HL-60 (cell line): ENCODE measurements around the gene CFAP99.

ENCODE experiments used
- DNase-seq, 2 experiments: peaks; one replicate each; pipeline ENCODE4 v3.0.0-alpha.2; 2010 to 2020; ENCODE audit warnings: low read depth in 1 of 2, low spot score in 1 of 2
- H3K27ac ChIP-seq: fragments of 250-450 bp; sonication (Bioruptor Pico); replicated peaks from 2 replicates; pipeline ENCODE4 v1.5.1; 2020; ENCODE audit warnings: mild to moderate bottlenecking, moderate library complexity
- H3K27me3 ChIP-seq: fragments of 250-450 bp; sonication (Bioruptor Pico); 2 replicates; pipeline ENCODE4 v1.5.1; 2021; ENCODE audit warnings: mild to moderate bottlenecking, moderate library complexity; ENCODE audit not compliant: insufficient read depth, poor library complexity, severe bottlenecking
- H3K4me3 ChIP-seq: replicated peaks from 2 replicates; pipeline ENCODE4 v1.5.1; 2011; ENCODE audit warnings: mild to moderate bottlenecking, control low read depth, low read length; ENCODE audit not compliant: insufficient read depth
- CTCF ChIP-seq: IDR thresholded peaks from one replicate; pipeline ENCODE4 v1.5.1; 2011; ENCODE audit warnings: low read length, control low read depth, inconsistent platforms; ENCODE audit not compliant: insufficient read depth
- GABPA ChIP-seq: IDR thresholded peaks from 2 replicates; pipeline ENCODE4 v1.6.1; 2012; ENCODE audit warnings: low read depth
- POLR2AphosphoS5 ChIP-seq: IDR thresholded peaks from 2 replicates; pipeline ENCODE4 v1.6.1; 2012; ENCODE audit warnings: low read depth
- REST ChIP-seq: IDR thresholded peaks from 2 replicates; pipeline ENCODE4 v1.6.1; 2012; ENCODE audit warnings: low read depth; ENCODE audit not compliant: insufficient replicate concordance
- SPI1 ChIP-seq: IDR thresholded peaks from 2 replicates; pipeline ENCODE4 v1.6.1; 2012; ENCODE audit warnings: low read depth, mild to moderate bottlenecking, borderline replicate concordance

CFAP99 gene

DNA sequence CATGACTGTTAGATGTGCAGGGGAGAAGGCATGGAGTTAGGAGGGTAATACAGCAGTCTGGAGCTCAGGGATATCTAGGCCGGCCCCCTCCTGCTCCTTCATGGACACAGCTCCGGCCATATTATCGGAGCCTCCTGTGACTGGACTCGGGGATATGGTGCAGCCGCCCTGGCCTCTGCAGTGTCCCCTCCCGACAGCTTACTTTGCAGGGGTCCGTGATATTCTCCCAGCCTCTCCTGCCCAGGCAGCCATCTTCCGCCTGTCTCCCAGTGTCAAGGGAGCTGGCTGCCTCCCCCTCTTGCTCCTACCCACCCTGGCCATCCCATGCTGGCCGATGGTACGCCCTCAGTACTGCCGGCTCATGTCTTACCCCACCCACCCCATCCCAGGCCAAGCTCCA is 30.3 kb downstream of the CFAP99 start:
- TF ChIP-seq REST (no peak), SPI1 (no peak), GABPA (no peak), CTCF (no peak), POLR2AphosphoS5 (no peak)
- no peaks in the 10 kb centered on the region for H3K27me3 ChIP-seq
- H3K4me3 ChIP-seq, result no peak overlapping the region
- DNase-seq, result no peak
- no peak overlapping the region for H3K27ac ChIP-seq

- no peak for DNase-seq
- no peak for TF ChIP-seq POLR2AphosphoS5
- no peak for TF ChIP-seq SPI1
- TF ChIP-seq REST, result no peak
- no peak for TF ChIP-seq CTCF
- no peak for TF ChIP-seq GABPA
- no peak overlapping the region for H3K27ac ChIP-seq
- H3K4me3 ChIP-seq, result no peak overlapping the region
- H3K27me3 ChIP-seq, result no peaks in the 10 kb centered on the region
Measured at GRCh38 chr4:2449511-2450392, 31.0 kb downstream of the CFAP99 start.

- no peak for DNase-seq
- no peaks in the 10 kb centered on the region for H3K27me3 ChIP-seq
- TF ChIP-seq CTCF (no peak), POLR2AphosphoS5 (no peak), REST (no peak), GABPA (no peak), SPI1 (no peak)
- no peak overlapping the region for H3K4me3 ChIP-seq
- no peak overlapping the region for H3K27ac ChIP-seq
Measured at GRCh38 chr4:2450394-2451035, 31.8 kb downstream of the CFAP99 start.
